A549 treated with CpdA at 1 μM for 4 hours (cell line): Measurements from ENCODE around the gene ACSL3. TPM values are rescaled to one million over a fixed set of nuclear protein-coding genes. Genes with fewer than 3 reads are reported as not detected.

ENCODE experiments used
- total RNA-seq: library from RNA; stranded (reverse); fragments of 200-300 nt; extraction: Qiagen RNA extraction; gene quantifications from 5 replicates; pipeline ENCODE4 v1.2.3, GENCODE V29; 2022; ENCODE audit warnings: low read depth

ACSL3 gene
- total RNA-seq = 80.5 to 114 TPM (median 92.6 TPM) in 5 replicates

DNA sequence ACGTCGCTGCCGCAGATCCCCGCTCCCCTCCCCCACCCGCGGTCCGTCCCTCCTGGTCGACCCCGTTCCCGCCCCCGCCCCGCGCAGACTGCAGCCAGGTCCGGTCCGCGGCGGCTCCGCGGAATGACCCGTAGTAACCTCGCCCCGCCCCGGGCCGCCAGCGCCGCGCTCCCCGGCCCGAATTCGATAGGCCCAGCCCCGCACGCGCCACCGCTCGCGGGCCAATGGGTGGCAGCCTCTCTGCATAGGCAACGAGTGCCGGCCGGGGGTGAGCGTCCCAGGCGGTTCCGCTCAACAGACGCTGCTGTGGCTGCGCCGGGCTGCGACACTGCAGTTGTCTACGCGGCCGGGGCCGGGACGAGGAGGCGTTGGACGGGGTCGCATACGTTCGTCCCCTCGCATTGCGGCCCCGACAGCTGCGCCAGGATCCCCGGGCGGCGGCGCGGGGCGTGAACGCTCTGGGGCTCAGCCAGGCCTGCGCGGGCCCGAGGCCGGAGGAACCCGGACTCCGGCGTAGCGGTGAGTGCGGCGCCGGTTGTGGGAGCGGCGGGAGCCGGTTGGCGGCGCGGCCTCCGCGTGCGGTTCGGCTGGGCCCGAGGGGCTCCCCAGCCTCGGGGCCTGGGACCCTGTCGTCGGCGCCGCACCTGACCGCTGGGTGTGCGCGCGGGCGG is at the start of gene ACSL3:
Gene ACSL3, plus strand, starts transcription at position 297 of the 671 bp plus-strand sequence. CDS start 47,737 bp downstream, outside the sequence.

Other genes with a start within 250 kb of the ACSL3 start
- gene FARSB, start 204.9 kb upstream of the ACSL3 start, total RNA-seq = 41.5 to 48.6 TPM (median 43.1 TPM) in 5 replicates
- gene MOGAT1, start 189.4 kb upstream of the ACSL3 start, total RNA-seq = not detected in 5 replicates
- gene KCNE4, start 191.2 kb downstream of the ACSL3 start, total RNA-seq = 0.84 to 1.5 TPM (median 1.0 TPM) in 5 replicates